BLaER1 (cell line): Measurements from ENCODE around the gene CAMK2N1.
"Not testable (repeated sequence)": the region's sequence is repeated elsewhere in the genome, so short reads cannot be mapped to it uniquely, and the experiment has no call there.

ENCODE experiments used
- H3K27ac ChIP-seq: shearing (Covaris generic); formaldehyde crosslinking; 2 replicates; pipeline ENCODE4 v1.8.1; 2022
- H3K27me3 ChIP-seq: shearing (Covaris generic); formaldehyde crosslinking; 2 replicates; pipeline ENCODE4 v1.8.1; 2022
- H3K36me3 ChIP-seq: shearing (Covaris generic); formaldehyde crosslinking; 2 replicates; pipeline ENCODE4 v1.8.1; 2022
- H3K4me1 ChIP-seq: shearing (Covaris generic); formaldehyde crosslinking; 2 replicates; pipeline ENCODE4 v1.8.1; 2022
- H3K4me2 ChIP-seq: shearing (Covaris generic); formaldehyde crosslinking; 2 replicates; pipeline ENCODE4 v1.8.1; 2022
- H3K4me3 ChIP-seq: shearing (Covaris generic); formaldehyde crosslinking; 2 replicates; pipeline ENCODE4 v1.8.1; 2022
- H3K9ac ChIP-seq: shearing (Covaris generic); formaldehyde crosslinking; 2 replicates; pipeline ENCODE4 v1.8.1; 2022
- H3K9me3 ChIP-seq: shearing (Covaris generic); formaldehyde crosslinking; 2 replicates; pipeline ENCODE4 v1.8.1; 2022
- H4K20me1 ChIP-seq: shearing (Covaris generic); formaldehyde crosslinking; 2 replicates; pipeline ENCODE4 v1.8.1; 2022
- Cebpa-rat ChIP-seq: shearing (Covaris generic); IDR thresholded peaks from 2 replicates; pipeline ENCODE4 v1.8.1; 2022

CAMK2N1 gene

GRCh38 chr1:20485527-20486456, at the start of gene CAMK2N1:
CAMK2N1 (minus strand) TSS chr1:20486210; CDS start chr1:20485379, 831 bp downstream.
- H3K36me3 ChIP-seq, result no peaks in the 10 kb centered on the region
- H3K27me3 ChIP-seq, result peaks cover 94% of the 10 kb centered on the region
- peak within 1 kb of the TSS; percentile 74 for H3K4me3 ChIP-seq
- H3K27ac ChIP-seq, result 0 out of 2 replicates have a peak within 1 kb of the TSS, but pooled peaks have one; percentile 30
- peaks cover 49% of the 10 kb centered on the region for H4K20me1 ChIP-seq
- TF ChIP-seq Cebpa-rat, result no peak
- H3K9ac ChIP-seq, result peak within 1 kb of the TSS; percentile 57
- peak within 1 kb of the TSS; percentile 92 for H3K4me2 ChIP-seq
- H3K4me1 ChIP-seq, result peaks cover 26% of the 10 kb centered on the region
- H3K9me3 ChIP-seq, result no peaks in the 10 kb centered on the region

DNA sequence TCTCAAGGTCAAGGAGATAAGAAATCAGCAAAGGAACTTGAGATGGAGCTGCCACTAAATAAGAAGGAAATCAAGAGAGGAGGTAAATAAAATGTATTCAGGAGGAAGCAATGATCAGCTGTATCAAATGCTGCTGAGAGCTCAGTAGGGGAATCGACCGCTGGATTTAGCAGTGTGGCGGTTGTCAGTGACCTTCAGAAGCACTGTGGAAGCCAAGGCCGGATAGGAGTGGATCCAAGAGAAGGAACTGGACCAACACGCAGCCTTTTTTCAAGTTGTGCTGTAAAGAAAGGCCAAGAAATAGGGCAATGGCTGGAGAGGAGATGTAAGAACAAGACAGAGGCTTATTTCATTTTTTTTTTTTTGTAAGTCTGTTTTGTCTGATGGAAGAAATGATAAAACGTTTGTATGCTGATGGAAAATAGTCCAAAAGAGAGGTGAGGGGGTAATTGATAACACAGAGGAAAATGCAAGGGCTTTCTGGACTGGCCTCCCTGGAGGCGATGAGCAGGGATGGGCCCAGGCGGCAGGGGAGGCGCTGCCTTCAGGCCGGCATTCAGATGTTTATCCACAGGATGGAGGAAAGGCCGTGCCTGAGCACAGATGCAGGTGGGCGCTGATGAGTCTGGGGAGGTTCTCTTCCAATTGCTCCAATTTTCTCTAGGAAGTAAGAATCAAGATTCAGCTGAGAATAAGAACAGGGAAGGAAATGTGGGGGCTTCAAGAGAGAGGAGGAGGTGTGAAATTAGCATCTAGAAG, 48.8 kb upstream of the CAMK2N1 start:
- no peak for TF ChIP-seq Cebpa-rat
- H3K4me1 ChIP-seq, result no peaks in the 10 kb centered on the region
- H3K9me3 ChIP-seq, result no peaks in the 10 kb centered on the region
- no peaks in the 10 kb centered on the region for H4K20me1 ChIP-seq
- H3K9ac ChIP-seq, result no peak overlapping the region
- no peak overlapping the region for H3K27ac ChIP-seq
- H3K4me3 ChIP-seq, result no peak overlapping the region
- no peaks in the 10 kb centered on the region for H3K27me3 ChIP-seq
- no peak overlapping the region for H3K4me2 ChIP-seq
- H3K36me3 ChIP-seq, result no peaks in the 10 kb centered on the region

- Histone ChIP-seq H3K36me3 (no peaks in the 10 kb centered on the region), H3K9ac (no peak overlapping the region), H3K4me3 (no peak overlapping the region), H3K4me1 (no peaks in the 10 kb centered on the region), H4K20me1 (no peaks in the 10 kb centered on the region), H3K27me3 (no peaks in the 10 kb centered on the region), H3K4me2 (no peak overlapping the region), H3K27ac (no peak overlapping the region), H3K9me3 (no peaks in the 10 kb centered on the region)
- TF ChIP-seq Cebpa-rat, result no peak
Measured at GRCh38 chr1:20533635-20534034, 47.6 kb upstream of the CAMK2N1 start.

DNA sequence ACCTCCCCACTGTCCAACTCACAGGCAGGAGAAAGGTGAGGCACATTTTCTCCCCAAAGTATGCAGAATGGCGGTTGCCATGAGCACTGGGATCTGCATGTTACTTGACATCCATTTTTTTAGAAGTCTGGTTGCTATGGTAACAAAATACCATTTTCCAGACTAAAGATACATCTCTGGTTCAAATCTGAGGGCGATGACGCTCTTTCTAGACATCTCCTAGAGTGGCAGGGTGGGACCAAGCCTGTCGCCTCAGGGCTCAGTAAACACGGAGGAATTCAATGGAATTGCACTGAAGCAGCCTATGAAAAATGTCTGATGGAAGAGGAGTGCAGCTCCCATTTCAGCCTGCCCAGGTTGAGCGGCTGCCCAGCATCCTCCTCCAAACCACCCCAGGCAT, 44.9 kb upstream of the CAMK2N1 start:
- no peaks in the 10 kb centered on the region for H3K27me3 ChIP-seq
- no peak overlapping the region for H3K4me3 ChIP-seq
- no peak overlapping the region for H3K9ac ChIP-seq
- H3K36me3 ChIP-seq, result no peaks in the 10 kb centered on the region
- no peak overlapping the region for H3K27ac ChIP-seq
- H3K9me3 ChIP-seq, result no peaks in the 10 kb centered on the region
- no peak overlapping the region for H3K4me2 ChIP-seq
- no peaks in the 10 kb centered on the region for H3K4me1 ChIP-seq
- TF ChIP-seq Cebpa-rat, result no peak
- no peaks in the 10 kb centered on the region for H4K20me1 ChIP-seq

DNA sequence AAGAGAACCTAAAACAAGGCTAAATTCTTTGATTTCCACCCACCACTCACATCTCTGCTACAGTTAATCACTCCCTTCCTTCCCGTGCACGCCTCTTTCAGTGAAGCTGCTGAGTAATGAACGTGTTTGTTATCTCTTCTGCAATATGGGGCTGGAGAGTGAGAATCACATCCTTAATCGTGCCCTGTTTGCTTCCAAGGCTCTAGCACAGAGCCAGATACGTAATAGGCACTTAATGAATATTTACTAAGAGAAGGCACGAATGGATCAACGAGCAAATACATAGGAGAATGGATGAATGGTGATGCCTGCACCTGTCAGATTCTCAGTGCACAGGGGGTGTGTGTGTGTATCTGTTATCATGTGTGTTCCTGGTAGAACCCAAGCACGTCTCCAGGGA, 44.3 kb upstream of the CAMK2N1 start:
- Histone ChIP-seq H3K9me3 (no peaks in the 10 kb centered on the region), H3K4me1 (no peaks in the 10 kb centered on the region), H3K4me2 (no peak overlapping the region), H3K4me3 (no peak overlapping the region), H3K36me3 (no peaks in the 10 kb centered on the region), H3K9ac (no peak overlapping the region), H3K27me3 (no peaks in the 10 kb centered on the region), H4K20me1 (no peaks in the 10 kb centered on the region), H3K27ac (no peak overlapping the region)
- TF ChIP-seq Cebpa-rat, result no peak

GRCh38 chr1:20528221-20528620, 42.2 kb upstream of the CAMK2N1 start:
- no peak overlapping the region for H3K4me2 ChIP-seq
- no peaks in the 10 kb centered on the region for H3K27me3 ChIP-seq
- no peaks in the 10 kb centered on the region for H4K20me1 ChIP-seq
- no peaks in the 10 kb centered on the region for H3K4me1 ChIP-seq
- no peaks in the 10 kb centered on the region for H3K9me3 ChIP-seq
- H3K4me3 ChIP-seq, result no peak overlapping the region
- no peak overlapping the region for H3K9ac ChIP-seq
- H3K27ac ChIP-seq, result no peak overlapping the region
- H3K36me3 ChIP-seq, result no peaks in the 10 kb centered on the region
- no peak for TF ChIP-seq Cebpa-rat

GRCh38 chr1:20526267-20526666, 40.3 kb upstream of the CAMK2N1 start:
- no peaks in the 10 kb centered on the region for H4K20me1 ChIP-seq
- H3K27ac ChIP-seq, result no peak overlapping the region
- TF ChIP-seq Cebpa-rat, result no peak
- H3K4me2 ChIP-seq, result no peak overlapping the region
- no peak overlapping the region for H3K4me3 ChIP-seq
- no peaks in the 10 kb centered on the region for H3K9me3 ChIP-seq
- no peaks in the 10 kb centered on the region for H3K4me1 ChIP-seq
- H3K36me3 ChIP-seq, result no peaks in the 10 kb centered on the region
- no peak overlapping the region for H3K9ac ChIP-seq
- no peaks in the 10 kb centered on the region for H3K27me3 ChIP-seq

DNA sequence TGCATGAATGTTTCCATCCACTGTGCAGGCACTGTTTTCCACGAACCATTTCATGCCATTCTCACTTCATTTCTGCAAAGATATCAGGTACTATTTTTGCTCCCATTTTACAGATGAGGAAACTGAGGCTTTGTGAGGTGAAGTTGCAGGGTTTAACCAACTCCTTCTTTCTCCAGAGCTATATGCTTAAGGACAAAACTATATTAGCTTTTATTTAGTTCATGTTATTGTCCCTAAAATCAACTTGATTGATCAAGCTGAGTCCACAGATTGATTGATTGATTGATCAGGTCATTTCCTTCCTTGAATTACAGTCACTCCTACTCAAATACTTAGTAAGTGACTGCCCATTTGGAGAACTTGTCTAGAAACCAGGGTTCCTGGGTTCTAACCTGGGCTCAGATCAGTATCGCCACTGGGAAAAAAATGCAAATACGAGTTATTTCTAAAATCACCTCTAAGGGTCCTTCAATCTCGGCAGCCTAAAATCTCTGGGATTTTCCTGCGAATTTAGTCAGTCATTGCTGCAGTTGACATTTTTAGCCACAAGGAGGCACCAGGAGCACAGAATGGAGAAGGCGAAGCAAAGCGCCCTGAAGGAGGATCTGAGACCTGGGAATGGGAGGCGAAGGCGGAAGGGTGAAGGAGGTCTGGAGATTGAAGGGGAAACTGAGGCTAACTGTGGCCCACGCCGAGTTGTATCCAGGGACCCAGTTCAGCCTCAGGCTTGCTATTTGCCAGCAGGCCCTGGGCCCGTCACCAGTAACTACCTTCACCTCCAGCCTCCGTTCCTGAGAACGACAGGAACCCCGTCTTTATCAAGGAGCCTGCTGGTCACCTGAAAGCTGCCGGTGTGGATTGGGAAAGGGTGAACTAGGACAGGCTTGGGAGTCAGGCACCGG, 36.2 kb upstream of the CAMK2N1 start:
- TF ChIP-seq Cebpa-rat, result no peak
- no peak overlapping the region for H3K27ac ChIP-seq
- no peaks in the 10 kb centered on the region for H3K27me3 ChIP-seq
- H3K36me3 ChIP-seq, result no peaks in the 10 kb centered on the region
- H4K20me1 ChIP-seq, result no peaks in the 10 kb centered on the region
- H3K9me3 ChIP-seq, result no peaks in the 10 kb centered on the region
- H3K4me3 ChIP-seq, result no peak overlapping the region
- H3K4me1 ChIP-seq, result no peaks in the 10 kb centered on the region
- no peak overlapping the region for H3K9ac ChIP-seq
- no peak overlapping the region for H3K4me2 ChIP-seq

DNA sequence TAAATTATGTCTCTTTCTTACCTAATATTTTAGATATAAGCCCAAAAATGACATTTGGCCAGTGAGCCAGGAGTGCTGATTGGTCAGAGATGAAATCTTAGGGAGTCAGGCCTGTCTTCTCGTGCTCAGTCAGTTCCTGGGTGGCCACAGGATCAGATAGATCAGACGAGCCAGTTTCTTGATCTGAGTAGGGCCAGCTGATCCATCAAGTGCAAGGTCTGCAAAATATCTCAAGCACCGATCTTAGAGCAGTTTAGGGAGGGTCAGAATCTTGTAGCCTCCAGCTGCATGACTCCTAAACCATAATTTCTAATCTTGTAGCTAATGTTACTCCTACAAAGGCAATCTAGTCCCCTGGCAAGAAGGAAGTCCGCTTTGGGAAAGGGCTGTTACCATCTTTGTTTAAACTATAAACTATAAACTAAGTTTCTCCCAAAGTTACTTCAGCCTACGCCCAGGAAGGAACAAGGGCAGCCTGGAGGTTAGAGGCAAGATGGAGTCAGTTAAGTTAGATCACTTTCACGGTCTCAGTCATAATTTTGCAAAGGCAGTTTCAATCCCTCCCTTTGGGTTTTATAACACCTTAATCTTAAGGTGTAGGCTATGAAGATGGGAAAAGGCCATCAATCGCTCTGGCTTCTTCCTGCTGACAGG, 33.7 kb upstream of the CAMK2N1 start:
- not testable (repeated sequence) for H3K9ac ChIP-seq, H3K27me3 ChIP-seq, H3K4me2 ChIP-seq, H3K4me1 ChIP-seq, H4K20me1 ChIP-seq, H3K9me3 ChIP-seq, H3K36me3 ChIP-seq, H3K27ac ChIP-seq, H3K4me3 ChIP-seq
